ENCODE results near the gene VWA8.

Gene VWA8

DNA sequence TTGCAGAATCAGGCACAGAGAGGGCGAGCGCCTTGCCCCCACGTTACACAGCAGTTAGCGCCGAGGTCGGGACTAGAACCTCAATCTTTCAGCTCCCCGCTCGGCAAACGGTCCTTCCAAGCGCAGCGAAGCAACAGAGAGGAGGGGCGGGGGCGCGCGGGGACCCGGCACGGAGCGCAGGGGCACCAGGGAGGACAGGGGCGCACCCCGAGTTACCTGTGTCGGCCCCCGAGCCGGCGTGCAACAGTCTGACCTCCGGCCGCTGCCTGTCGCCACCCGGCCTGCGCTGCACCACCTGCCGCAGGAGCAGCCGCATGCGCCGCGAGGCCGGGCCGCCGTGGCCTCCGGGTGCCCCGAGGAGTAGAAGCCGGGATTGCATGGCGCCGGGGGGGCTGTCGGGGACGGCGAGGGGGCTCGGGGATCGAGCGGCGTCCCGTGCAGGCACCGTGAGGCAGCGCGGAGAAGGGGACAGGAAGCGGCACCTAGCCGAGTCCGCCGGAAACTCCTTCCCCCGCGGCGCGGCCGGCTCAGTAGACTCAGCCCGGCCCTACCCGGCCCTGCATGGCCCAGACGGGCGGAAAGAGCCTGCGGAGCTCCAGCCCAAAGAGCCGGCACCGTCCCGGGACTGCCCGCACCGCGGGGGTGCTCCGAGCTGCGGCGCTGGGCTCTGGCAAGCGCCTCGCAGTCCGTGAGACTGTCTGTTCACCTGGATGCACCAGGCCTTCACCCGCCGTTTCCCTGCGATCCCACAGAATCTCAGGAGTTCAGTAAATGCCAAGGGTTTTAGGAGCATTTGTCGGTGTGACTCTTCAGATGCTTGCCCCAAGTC lies at the start of gene VWA8:
Gene VWA8, minus strand, starts transcription at position 473 of the 829 bp plus-strand sequence. Its CDS starts 94 bp downstream, at position 379.
- peak; percentile 75 to 83 for DNase-seq

DNA sequence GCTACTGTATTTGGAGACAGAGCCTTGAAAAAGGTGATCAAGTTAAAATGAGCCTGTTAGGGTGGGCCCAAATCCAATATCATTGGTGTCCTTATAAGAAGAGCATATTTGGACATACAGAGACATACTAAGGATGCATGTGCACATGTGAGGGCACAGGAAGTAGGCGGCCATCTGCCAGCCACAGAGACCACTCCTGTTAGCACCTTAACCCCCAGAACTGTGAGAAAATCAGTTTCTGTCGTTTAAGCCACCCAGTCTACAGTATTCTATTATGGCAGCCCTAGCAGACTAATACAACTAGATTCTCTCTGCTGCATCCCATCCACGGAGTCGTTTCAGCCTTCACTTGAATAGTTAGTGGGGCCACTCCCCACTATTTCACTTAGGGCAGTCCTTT lies 48.1 kb upstream of the VWA8 start:
- DNase-seq: no peak

- no peak for DNase-seq
Observed at GRCh38 chr13:42007844-42008243, 46.9 kb upstream of the VWA8 start.

DNA sequence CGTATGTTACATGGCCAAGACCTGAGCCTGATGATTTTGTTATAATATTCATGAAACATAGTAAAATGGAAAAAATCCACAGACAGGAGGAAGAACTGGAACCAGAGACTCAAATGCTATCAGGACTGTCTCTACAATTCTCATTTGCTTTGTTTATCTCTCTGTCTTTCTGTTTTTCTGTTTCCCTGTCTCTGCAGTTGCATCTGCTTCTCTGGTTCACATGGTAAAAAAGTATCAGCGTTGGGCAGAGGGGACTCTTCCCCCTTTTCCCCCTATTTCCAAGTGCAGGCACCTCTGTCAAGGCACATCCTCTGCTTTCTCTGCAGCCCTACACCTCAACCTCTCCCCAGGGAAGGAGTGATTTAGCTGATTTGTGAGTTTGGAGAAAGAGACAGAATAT lies 41.2 kb upstream of the VWA8 start:
- no peak for DNase-seq

DNA sequence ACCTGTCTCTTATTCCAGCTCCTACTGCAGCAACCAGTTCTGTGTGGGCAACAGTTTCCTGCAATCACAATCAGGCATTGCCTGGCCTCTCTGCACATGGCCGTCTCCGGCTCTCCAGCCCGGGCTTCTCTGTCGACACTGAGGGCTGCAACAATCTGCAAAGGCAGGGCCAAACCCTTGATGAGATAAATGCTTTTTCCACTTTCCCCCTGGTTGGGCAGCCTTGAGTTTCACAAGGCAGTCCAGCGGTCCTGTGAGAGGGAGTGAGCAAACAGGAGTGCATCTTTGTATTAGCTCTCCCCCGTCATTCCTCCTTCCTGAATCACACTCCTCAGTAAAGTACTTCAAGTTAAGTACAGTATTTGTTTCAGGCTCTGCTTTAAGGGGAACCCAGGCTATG lies 40.7 kb upstream of the VWA8 start:
- no peak for DNase-seq

GRCh38 chr13:42000846-42001245 lies 39.9 kb upstream of the VWA8 start:
- DNase-seq: no peak

- no peak for DNase-seq
Observed at GRCh38 chr13:41997396-41997795, 36.5 kb upstream of the VWA8 start.

DNA sequence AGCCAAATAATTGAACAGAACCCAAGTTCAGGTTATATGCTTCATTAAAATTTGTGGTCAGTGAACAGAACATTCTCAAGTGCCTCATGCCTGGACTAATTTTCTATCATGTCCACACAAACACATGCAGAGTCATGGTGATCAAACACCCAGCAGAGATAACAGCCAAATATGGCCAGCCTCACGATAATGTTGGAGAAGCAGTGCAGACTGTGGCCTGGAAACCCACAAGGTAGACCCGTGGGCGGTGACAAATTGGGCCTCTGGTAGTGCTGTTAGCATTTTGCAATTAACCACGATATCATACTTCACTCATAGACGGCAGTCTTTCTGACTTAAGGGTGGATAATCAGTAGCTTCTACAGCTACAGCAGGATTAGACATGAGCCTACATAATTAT lies 35.0 kb upstream of the VWA8 start:
- DNase-seq: peak in 1 of 2 donors; percentile 20

DNA sequence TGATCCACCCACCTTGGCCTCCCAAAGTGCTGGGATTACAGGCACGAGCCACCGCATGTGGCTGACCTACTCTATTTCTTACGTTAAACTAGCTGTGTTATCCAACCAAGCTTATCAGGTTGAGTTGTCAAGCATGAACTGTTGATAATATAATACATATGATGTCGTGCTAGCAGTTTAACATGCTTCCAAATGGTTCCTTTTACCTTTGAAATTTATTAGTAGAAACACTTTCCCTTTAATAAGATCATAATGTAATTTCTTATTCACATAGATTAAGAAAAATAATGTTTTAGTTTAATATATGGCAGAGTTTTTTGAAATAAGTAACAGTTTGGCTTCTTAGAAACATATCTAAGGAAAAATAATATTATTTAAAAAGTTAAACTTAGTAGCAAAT lies 34.4 kb upstream of the VWA8 start:
- DNase-seq: no peak

- DNase-seq: no peak
Observed at GRCh38 chr13:41994696-41995095, 33.8 kb upstream of the VWA8 start.

DNA sequence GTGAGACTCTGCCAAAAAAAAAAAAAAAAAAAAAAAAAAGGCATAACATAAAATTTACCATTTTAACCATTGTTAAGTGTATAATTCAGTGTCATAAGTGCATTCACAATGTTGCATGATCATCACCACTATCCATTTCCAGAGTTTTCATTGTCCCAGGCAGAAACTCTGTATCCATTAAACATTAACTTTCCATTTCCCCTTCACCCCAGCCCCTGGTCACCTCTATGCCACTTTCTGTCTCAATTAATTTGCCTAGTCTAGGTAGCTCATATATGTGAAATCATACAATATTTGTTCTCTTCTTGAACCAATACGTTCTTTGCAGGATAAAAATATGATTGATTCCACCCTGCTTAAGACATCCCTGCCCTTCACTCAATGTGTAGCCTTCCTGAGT lies 31.0 kb upstream of the VWA8 start:
- no peak for DNase-seq

GRCh38 chr13:41988244-41988643 lies 27.3 kb upstream of the VWA8 start:
- no peak for DNase-seq

DNA sequence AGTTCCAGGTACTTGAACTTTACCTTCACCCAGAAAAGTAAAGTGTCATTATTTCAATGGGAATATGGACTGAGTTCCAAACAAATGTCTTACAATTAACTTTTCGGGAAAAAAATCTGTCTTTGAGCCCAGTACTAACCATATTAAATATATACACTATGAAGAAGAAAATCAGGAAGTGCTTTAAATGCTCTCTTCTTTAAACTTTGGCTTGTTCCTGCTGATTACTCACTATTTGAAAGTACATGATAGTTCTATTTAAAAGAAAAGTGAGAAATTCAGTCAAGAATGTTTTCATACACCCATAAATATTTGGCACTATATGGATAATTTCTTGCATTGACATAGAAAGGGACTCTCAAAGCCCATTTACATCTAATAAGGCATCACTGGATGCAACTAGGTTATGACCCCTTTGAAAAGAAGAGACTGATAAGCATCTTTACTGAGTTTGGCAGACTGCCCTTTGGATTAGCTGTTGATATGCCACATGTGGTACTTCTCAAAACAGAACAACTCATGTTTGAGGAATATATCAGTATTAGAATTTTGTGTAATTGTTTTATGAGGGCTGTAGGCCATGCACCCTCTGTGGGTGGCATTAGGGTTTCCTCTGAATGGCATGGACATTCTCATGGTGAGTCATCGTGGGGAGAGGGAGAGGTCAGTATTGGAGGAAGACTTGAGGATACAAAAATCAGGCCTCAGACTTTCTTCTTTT lies 25.0 kb upstream of the VWA8 start:
- no peak for DNase-seq

DNA sequence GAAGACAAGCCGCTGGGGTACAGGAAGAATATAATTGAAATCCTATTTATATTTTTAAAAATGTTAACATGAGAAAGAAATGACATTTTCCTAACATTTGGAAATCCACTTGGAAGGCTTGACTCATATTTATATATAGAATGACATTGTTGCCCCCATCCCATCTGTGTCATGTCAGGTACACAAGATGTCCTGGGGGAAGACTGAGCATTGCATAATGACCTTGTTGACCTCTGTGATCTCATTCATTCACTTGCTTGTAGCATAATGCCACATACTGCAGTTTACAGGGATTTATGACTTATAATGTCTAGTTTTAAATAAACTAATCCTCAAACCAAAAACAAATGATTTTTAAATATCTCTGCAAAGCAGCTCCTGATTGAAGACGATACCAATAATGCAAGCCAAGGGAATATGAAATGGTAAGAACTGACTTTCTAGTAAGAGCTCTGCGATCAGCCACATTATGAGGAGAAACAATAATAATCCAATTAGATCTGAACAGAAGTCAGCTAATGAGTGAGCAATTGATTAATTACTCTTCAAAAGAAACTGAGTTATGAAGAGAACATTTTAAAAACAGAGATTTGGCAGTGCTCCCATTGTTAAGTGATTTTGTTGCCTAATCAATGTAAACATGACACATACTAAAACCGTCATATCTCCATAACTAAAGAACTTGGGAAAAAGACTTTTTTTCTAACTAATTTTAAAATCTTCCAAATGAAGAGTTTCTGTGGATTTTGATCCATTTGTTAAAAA lies 21.2 kb upstream of the VWA8 start:
- DNase-seq: no peak

GRCh38 chr13:41978007-41978406 lies 17.1 kb upstream of the VWA8 start:
- DNase-seq: no peak

DNA sequence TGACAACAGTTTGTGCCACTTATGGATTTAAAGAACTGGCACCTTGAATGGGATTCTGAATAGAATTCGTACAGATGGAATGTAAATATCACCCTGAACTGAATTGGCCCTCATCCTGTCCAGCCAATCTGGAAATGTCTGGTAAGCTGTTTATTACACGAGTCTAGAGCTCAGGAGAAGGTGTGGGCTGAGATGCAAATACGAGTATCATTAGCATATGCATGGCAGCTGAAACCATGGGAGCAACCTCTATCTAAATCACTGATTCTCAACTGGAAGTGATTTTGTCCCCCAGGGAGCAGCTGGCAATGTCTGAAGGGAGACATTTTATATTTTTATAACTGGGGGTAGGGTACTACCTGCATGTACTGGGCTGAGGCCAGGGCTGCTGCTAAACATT lies 15.6 kb upstream of the VWA8 start:
- DNase-seq: no peak

DNA sequence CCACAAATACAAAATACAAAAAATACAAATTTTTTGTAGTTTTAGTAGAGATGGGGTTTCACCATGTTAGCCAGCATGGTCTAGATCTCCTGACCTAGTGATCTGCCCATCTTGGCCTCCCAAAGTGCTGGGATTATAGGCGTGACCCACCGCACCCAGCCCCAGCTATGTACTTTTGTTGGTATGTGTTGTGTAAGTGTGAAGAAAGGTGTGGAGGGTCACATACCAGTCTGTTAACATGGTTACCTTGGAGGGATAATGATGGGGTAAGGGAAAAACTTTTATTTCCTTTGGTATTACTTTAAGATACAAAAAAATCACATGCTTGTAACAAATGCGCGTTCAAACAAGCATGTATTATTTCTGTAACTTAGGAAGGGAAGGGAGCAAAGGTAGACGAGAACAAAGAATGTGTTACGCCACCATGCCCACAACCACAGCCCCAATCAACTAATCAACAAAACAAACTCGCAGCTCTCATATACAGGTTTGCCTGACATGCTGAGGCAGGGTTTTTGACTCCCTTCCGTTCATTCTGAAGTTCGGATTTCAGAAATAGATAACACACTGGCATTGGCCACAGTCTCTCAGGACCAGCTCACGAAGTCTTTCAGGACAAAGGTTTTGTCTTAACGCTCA lies 13.5 kb upstream of the VWA8 start:
- no peak for DNase-seq

GRCh38 chr13:41973247-41973741 lies 12.4 kb upstream of the VWA8 start:
- no peak for DNase-seq

- no peak for DNase-seq
Observed at GRCh38 chr13:41971848-41972247, 10.9 kb upstream of the VWA8 start.

- no peak for DNase-seq
Observed at GRCh38 chr13:41970918-41971317, 10.0 kb upstream of the VWA8 start.

DNA sequence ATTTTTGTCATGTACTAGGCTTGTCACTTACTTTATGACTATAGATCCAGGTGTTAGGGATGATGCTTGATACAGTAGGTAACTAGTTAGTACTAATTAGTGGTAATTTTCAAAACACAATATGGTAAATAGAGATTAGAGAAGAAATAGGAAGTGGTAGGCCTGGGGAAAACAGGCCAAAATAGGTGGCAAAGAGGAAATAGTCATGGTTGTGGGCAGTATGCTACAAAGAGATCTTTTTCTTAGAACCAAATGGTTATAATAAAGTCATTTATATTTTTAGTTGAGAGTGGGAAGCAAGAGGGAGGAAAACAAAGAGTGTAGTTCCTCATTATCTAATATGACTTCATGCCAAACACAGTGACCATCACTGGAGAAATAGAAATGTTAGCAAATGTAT lies 9.1 kb upstream of the VWA8 start:
- DNase-seq: no peak

GRCh38 chr13:41969072-41969471 lies 8.2 kb upstream of the VWA8 start:
- DNase-seq: no peak

DNA sequence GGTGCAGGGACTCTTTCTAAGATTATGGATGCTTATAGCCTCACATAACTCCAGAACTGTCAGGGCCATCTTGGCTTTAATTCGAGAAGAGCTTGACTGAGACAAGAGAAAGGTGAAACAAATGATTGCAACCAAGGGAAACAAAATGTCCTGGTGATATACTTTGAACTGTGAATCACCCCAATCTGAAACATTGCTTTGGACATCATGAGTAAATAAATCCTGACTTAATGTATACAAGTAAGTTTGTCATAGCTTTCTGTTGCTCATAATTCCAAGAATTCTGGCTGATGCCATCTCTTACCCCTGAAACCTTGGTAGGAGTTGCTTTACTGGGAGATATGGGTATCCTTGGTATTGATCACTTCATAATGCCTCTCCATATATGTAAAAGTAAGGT lies 5.8 kb upstream of the VWA8 start:
- DNase-seq: no peak
